HG03342 (cell line): Measurements from ENCODE around the gene RNF2.

Source experiments
- ATAC-seq: cut with Tn5 transposase; IDR thresholded peaks from one replicate; pipeline ENCODE4 v1.9.1; 2021; ENCODE audit warnings: mild to moderate bottlenecking, moderate library complexity; ENCODE audit not compliant: unreplicated experiment

Gene RNF2

GRCh38 chr1:185091480-185091879 is 46.1 kb downstream of the RNF2 start:
- no peak for ATAC-seq

- ATAC-seq = no peak
Observed at GRCh38 chr1:185094761-185095160, 49.4 kb downstream of the RNF2 start.

- no peak for ATAC-seq
Observed at GRCh38 chr1:185096531-185096930, 51.2 kb downstream of the RNF2 start.

GRCh38 chr1:185104083-185104482 is 58.7 kb downstream of the RNF2 start:
- ATAC-seq = no peak

- no peak for ATAC-seq
Observed at GRCh38 chr1:185105121-185105520, 59.8 kb downstream of the RNF2 start.

GRCh38 chr1:185108321-185108720 is 63.0 kb downstream of the RNF2 start:
- no peak for ATAC-seq

- no peak for ATAC-seq
Observed at GRCh38 chr1:185110145-185110544, 64.8 kb downstream of the RNF2 start.

GRCh38 chr1:185111873-185112272 is 66.5 kb downstream of the RNF2 start:
- no peak for ATAC-seq

GRCh38 chr1:185112356-185112755 is 67.0 kb downstream of the RNF2 start:
- ATAC-seq = no peak

GRCh38 chr1:185129708-185130107 is 84.3 kb downstream of the RNF2 start:
- no peak for ATAC-seq

- ATAC-seq = no peak
Observed at GRCh38 chr1:185132534-185132933, 87.2 kb downstream of the RNF2 start.

GRCh38 chr1:185137896-185138545 is 92.7 kb downstream of the RNF2 start:
- no peak for ATAC-seq

- ATAC-seq = no peak
Observed at GRCh38 chr1:185139246-185139645, 93.9 kb downstream of the RNF2 start.

- no peak for ATAC-seq
Observed at GRCh38 chr1:185144233-185144632, 98.9 kb downstream of the RNF2 start.

- ATAC-seq = no peak
Observed at GRCh38 chr1:185151215-185151614, 105.9 kb downstream of the RNF2 start.
